ENCODE measurements around the gene NSF.
"Not testable (repeated sequence)": the region's sequence is repeated elsewhere in the genome, so short reads cannot be mapped to it uniquely, and the experiment has no call there.

The NSF gene

DNA sequence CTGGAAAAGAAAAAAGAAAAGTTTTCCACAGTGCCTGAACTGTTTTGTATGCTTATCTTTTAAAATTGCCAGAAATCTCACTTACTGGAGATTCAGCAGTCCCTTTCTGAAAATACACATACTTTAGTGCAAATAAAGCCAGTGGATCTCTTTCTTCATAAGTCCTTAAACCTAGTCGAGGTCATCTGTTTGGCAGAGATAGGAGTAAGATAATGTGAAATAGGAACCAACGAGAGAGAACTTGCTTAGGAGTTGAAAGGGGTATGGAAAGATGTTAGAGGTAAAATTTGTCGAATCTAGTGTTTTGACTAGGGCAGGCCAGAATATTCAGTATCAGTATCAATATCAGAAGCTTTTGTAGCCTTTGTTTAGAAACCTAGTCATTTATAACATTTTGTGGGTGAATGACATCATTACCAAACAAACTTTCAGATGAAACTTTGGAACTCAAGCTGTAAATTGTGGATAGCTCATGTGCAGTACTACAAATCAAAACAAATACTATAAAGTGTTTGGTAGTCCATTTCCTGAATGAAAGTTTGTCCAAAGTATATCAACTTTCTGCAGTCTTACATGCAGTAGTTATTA, 8.0 kb downstream of the NSF start:
- not testable (repeated sequence) for H3K9me3 ChIP-seq (ENCODE audit: control insufficient read depth, insufficient read depth, low read depth, low read length); H3K27ac ChIP-seq (ENCODE audit: low read depth, low read length); H3K9ac ChIP-seq (ENCODE audit: low read length); H3K36me3 ChIP-seq (ENCODE audit: control insufficient read depth, insufficient read depth, low read length); H3K27me3 ChIP-seq (ENCODE audit: control insufficient read depth, insufficient read depth, low read length); H3K4me1 ChIP-seq (ENCODE audit: control insufficient read depth, insufficient read depth, low read length); H3K4me3 ChIP-seq (ENCODE audit: low read depth, low read length)

DNA sequence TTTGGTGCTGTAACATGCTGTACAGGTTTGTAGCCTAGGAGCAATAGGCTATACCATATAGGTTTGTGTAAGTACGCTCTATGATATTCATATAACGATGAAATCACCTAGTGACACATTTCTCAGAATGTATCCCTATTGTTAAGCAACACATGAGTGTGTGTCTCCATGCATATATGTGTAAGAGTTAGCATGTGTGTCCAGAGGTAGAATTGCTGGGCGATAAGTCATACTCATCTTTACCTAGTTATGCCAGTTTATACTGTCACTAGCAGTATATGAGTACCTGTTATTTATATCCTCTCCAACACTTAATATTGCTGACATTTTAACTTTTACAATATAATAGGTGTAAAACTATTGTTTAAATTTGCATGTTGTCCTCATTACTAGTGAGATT, 10.3 kb downstream of the NSF start:
- H3K36me3 ChIP-seq (ENCODE audit: control insufficient read depth, insufficient read depth, low read length); H3K27me3 ChIP-seq (ENCODE audit: control insufficient read depth, insufficient read depth, low read length); H3K9me3 ChIP-seq (ENCODE audit: control insufficient read depth, insufficient read depth, low read depth, low read length); H3K27ac ChIP-seq (ENCODE audit: low read depth, low read length); H3K4me1 ChIP-seq (ENCODE audit: control insufficient read depth, insufficient read depth, low read length); H3K9ac ChIP-seq (ENCODE audit: low read length); H3K4me3 ChIP-seq (ENCODE audit: low read depth, low read length): not testable (repeated sequence)

DNA sequence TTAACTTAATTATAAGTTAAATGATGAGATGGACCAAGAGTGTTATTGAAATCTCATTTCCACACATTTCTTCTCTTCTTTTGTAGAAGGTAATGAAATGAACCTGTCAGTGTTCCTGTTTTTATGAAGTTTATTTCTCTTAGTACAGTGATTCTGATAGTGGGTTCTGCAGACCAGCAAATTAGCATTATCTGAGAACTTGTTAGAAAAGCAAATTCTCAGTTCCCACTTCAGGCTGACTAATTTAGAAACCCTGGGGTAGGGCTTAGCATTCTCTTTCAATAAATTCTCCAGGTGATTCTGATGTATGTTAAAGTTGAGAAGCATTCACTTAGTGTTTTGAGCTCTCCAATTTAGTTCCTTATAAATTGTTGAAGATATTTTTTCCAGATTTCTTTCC, 12.7 kb downstream of the NSF start:
- H3K4me1 ChIP-seq (ENCODE audit: control insufficient read depth, insufficient read depth, low read length); H3K36me3 ChIP-seq (ENCODE audit: control insufficient read depth, insufficient read depth, low read length); H3K4me3 ChIP-seq (ENCODE audit: low read depth, low read length); H3K27ac ChIP-seq (ENCODE audit: low read depth, low read length); H3K27me3 ChIP-seq (ENCODE audit: control insufficient read depth, insufficient read depth, low read length); H3K9ac ChIP-seq (ENCODE audit: low read length); H3K9me3 ChIP-seq (ENCODE audit: control insufficient read depth, insufficient read depth, low read depth, low read length): not testable (repeated sequence)

DNA sequence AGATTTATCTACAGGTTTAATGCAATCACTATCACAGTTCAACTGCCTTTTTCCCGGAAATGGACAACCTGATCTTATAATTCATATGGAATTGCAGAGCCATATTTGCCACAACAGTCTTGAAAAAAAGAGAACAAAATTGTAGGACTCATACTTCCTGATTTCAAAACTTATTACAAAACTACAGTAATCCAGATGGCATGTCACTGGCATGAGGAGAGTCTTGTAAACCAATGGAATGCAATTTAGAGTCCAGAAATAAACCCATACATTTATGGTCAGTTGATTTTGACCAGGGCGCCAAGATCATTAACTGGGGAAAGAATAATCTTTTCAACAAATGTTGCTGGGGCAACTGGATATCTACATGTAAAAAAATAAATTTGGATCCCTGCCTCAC, 20.8 kb downstream of the NSF start:
- not testable (repeated sequence) for H3K27ac ChIP-seq (ENCODE audit: low read depth, low read length); H3K4me1 ChIP-seq (ENCODE audit: control insufficient read depth, insufficient read depth, low read length); H3K4me3 ChIP-seq (ENCODE audit: low read depth, low read length); H3K27me3 ChIP-seq (ENCODE audit: control insufficient read depth, insufficient read depth, low read length); H3K9me3 ChIP-seq (ENCODE audit: control insufficient read depth, insufficient read depth, low read depth, low read length); H3K9ac ChIP-seq (ENCODE audit: low read length); H3K36me3 ChIP-seq (ENCODE audit: control insufficient read depth, insufficient read depth, low read length)

DNA sequence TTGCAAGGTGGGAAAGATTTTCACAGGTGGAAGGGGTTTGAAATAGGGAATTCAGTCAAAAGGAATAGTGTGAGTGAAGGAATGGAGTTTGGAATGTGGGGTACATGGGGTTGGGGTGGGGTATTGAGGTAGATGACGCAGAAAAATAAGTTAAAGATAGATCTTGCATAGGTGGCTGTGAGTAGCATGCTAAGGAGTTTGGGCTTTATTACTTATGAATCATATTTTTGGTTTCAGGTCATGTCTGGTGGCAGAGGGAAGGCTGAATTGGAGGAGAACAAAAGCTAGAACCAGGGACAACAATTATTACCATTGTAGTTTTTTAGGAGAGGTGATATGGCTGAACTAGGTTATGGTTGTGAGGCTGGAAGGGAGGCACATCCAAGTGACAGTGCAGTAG, 23.4 kb downstream of the NSF start:
- H3K4me3 ChIP-seq (ENCODE audit: low read depth, low read length) = not testable (repeated sequence)

DNA sequence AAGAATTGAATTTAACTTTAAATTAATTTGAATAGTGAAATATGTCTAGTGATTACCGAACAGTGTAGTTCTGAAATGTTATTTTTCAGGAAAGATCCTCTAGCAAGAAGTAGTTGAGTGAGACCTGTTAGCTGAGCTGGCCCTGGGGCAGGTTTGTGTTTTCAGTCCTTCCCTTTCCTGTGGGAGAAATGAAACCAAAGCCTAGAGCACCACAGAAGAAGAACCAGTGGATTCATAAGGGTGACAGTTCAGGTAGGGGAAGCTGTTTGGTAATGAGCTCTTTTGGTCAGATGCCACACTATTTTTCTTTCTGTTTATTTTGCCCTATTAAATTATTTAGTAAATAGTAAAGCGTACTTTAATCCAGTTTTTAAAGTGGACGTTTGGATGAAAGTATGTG, 26.7 kb downstream of the NSF start:
- H3K4me1 ChIP-seq (ENCODE audit: control insufficient read depth, insufficient read depth, low read length); H3K4me3 ChIP-seq (ENCODE audit: low read depth, low read length); H3K36me3 ChIP-seq (ENCODE audit: control insufficient read depth, insufficient read depth, low read length); H3K9me3 ChIP-seq (ENCODE audit: control insufficient read depth, insufficient read depth, low read depth, low read length); H3K27me3 ChIP-seq (ENCODE audit: control insufficient read depth, insufficient read depth, low read length); H3K27ac ChIP-seq (ENCODE audit: low read depth, low read length); H3K9ac ChIP-seq (ENCODE audit: low read length): not testable (repeated sequence)

More for the DNA sequence above, 23.4 kb downstream of the NSF start:
- not testable (repeated sequence) for H3K36me3 ChIP-seq (ENCODE audit: control insufficient read depth, insufficient read depth, low read length); H3K9me3 ChIP-seq (ENCODE audit: control insufficient read depth, insufficient read depth, low read depth, low read length); H3K4me1 ChIP-seq (ENCODE audit: control insufficient read depth, insufficient read depth, low read length); H3K27ac ChIP-seq (ENCODE audit: low read depth, low read length); H3K27me3 ChIP-seq (ENCODE audit: control insufficient read depth, insufficient read depth, low read length); H3K9ac ChIP-seq (ENCODE audit: low read length)

DNA sequence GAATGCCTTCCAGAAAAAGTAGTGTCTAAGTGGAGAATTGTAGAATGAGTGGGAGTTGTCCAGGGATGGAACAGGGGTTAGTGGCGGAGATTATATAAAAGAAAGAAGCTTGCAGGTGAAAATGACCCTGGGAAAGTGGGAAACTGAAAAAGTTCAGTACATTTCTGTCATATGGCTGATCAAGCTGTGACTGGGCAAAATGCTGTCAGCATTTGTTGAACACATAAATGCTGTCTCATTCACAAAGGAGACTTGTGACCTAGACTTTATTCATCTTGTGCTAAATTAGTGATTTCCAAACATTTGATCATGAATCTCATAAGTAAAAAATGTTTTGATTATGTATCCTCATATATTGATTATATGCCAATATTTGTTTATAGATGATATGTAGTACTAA, 28.5 kb downstream of the NSF start:
- not testable (repeated sequence) for H3K27me3 ChIP-seq (ENCODE audit: control insufficient read depth, insufficient read depth, low read length); H3K36me3 ChIP-seq (ENCODE audit: control insufficient read depth, insufficient read depth, low read length); H3K4me3 ChIP-seq (ENCODE audit: low read depth, low read length); H3K27ac ChIP-seq (ENCODE audit: low read depth, low read length); H3K9ac ChIP-seq (ENCODE audit: low read length); H3K4me1 ChIP-seq (ENCODE audit: control insufficient read depth, insufficient read depth, low read length); H3K9me3 ChIP-seq (ENCODE audit: control insufficient read depth, insufficient read depth, low read depth, low read length)

DNA sequence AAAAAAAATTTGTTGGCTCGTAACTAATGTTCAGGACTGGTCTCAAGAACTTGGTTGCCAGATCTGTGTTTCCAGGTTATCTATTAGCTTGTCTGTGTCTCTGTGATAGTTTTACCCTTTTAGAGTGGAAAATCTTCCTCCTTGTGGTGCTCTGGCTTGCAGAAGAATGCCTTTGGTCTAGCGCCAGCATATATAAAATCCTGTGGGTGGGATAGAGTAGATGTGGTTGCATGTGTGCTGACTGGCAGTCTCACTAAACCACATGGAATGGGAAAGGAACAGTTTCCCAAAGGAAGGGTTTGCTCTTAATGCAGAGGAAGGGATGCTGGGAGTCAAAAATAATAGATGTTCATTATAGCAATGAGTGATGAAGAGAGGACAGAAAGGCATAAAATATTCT, 33.3 kb downstream of the NSF start:
- not testable (repeated sequence) for H3K9me3 ChIP-seq (ENCODE audit: control insufficient read depth, insufficient read depth, low read depth, low read length); H3K4me3 ChIP-seq (ENCODE audit: low read depth, low read length); H3K27ac ChIP-seq (ENCODE audit: low read depth, low read length)

DNA sequence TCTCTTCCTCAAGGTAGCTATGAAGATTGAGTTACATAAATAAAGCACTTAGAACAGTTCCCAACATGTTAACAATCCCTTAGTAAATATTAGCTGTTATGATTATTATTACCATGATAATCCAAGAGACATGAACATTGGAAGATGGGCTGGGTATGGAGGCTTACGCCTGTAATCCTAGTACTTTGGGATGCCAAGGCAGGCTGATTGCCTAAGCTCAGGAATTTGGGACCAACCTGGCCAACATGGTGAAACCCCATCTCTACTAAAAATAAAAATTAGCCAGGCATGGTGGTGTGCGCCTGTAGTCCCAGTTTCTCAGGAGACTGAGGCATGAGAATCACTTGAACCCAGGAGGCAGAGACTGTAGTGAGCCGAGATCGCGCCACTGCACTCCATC, 34.3 kb downstream of the NSF start:
- not testable (repeated sequence) for H3K4me3 ChIP-seq (ENCODE audit: low read depth, low read length); H3K9ac ChIP-seq (ENCODE audit: low read length); H3K9me3 ChIP-seq (ENCODE audit: control insufficient read depth, insufficient read depth, low read depth, low read length); H3K36me3 ChIP-seq (ENCODE audit: control insufficient read depth, insufficient read depth, low read length); H3K27ac ChIP-seq (ENCODE audit: low read depth, low read length); H3K4me1 ChIP-seq (ENCODE audit: control insufficient read depth, insufficient read depth, low read length); H3K27me3 ChIP-seq (ENCODE audit: control insufficient read depth, insufficient read depth, low read length)

More for the DNA sequence above, 33.3 kb downstream of the NSF start:
- H3K9ac ChIP-seq (ENCODE audit: low read length); H3K27me3 ChIP-seq (ENCODE audit: control insufficient read depth, insufficient read depth, low read length); H3K4me1 ChIP-seq (ENCODE audit: control insufficient read depth, insufficient read depth, low read length); H3K36me3 ChIP-seq (ENCODE audit: control insufficient read depth, insufficient read depth, low read length): not testable (repeated sequence)

DNA sequence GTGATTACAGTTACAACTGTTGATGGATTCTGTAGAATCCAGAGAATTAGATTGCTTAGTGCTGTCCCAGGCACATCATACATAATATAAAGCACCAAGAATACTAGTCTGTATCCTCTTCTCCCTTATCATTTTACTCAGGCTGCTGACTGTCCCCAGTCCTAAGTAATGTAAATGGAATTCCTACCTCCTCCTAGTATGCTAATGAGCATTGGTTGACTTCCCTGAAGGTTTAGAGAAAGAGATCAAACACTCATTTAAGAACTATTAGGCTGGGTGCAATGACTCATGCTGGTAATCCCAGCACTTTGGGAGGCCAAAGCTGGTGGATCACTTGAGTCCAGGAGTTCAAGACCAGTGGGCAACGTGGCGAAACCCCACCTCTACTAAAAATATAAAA, 37.0 kb downstream of the NSF start:
- not testable (repeated sequence) for H3K4me3 ChIP-seq (ENCODE audit: low read depth, low read length); H3K27me3 ChIP-seq (ENCODE audit: control insufficient read depth, insufficient read depth, low read length); H3K9ac ChIP-seq (ENCODE audit: low read length); H3K27ac ChIP-seq (ENCODE audit: low read depth, low read length); H3K9me3 ChIP-seq (ENCODE audit: control insufficient read depth, insufficient read depth, low read depth, low read length); H3K4me1 ChIP-seq (ENCODE audit: control insufficient read depth, insufficient read depth, low read length); H3K36me3 ChIP-seq (ENCODE audit: control insufficient read depth, insufficient read depth, low read length)

DNA sequence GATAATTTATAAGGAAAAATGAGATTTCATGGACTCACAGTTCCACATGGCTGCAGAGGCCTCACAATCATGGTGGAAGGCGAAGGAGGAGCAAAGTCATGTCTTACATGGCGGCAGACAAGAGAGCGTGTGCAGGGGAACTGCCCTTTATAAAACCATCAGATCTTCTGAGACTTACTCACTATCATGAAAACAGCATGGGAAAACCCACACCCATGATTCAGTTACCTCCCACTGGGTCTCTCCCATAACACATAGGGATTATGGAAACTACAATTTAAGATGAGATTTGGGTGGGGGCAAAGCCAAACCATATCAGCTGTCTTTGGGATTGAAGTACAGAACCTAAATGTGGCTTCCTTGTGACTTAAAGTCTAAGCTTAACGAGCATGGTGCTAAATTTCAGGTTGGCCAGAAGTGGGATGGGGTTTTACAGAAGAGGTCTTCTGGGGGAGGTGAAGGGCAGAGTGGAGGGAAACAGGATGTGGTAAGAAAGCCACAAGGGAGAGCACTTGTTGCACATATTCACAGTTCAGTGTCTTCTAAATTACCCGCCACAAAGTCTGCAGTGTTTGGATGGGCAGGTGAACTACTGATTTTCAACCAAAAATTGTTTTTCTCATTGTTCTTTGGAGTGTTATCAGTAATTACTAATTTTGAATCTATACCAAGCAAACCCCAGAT, 38.4 kb downstream of the NSF start:
- not testable (repeated sequence) for H3K4me1 ChIP-seq (ENCODE audit: control insufficient read depth, insufficient read depth, low read length); H3K4me3 ChIP-seq (ENCODE audit: low read depth, low read length); H3K27me3 ChIP-seq (ENCODE audit: control insufficient read depth, insufficient read depth, low read length); H3K27ac ChIP-seq (ENCODE audit: low read depth, low read length); H3K9ac ChIP-seq (ENCODE audit: low read length); H3K9me3 ChIP-seq (ENCODE audit: control insufficient read depth, insufficient read depth, low read depth, low read length); H3K36me3 ChIP-seq (ENCODE audit: control insufficient read depth, insufficient read depth, low read length)

DNA sequence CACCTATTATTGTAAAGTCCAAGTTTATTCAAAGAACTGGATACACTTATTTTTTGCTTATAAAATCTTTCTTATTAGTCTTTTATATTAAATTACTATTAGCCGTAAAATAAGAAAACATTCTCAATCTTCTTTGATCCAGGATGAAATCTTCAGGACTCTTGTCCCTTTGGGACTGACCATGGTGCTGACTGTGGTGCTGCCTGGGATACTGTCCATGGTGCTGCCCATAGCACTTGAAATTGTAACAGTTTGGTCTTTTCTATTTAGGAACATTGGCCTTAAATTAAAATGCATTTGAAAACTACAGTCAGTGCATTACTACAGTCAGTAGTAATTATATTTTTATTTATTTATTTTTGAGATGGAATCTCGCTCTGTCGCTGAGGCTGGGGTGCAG, 41.7 kb downstream of the NSF start:
- H3K4me3 ChIP-seq (ENCODE audit: low read depth, low read length); H3K27me3 ChIP-seq (ENCODE audit: control insufficient read depth, insufficient read depth, low read length); H3K36me3 ChIP-seq (ENCODE audit: control insufficient read depth, insufficient read depth, low read length); H3K9me3 ChIP-seq (ENCODE audit: control insufficient read depth, insufficient read depth, low read depth, low read length); H3K4me1 ChIP-seq (ENCODE audit: control insufficient read depth, insufficient read depth, low read length); H3K27ac ChIP-seq (ENCODE audit: low read depth, low read length); H3K9ac ChIP-seq (ENCODE audit: low read length): not testable (repeated sequence)
